Parathyroid adenoma (tissue), 2 donors: Measurements from ENCODE around the gene NR1D2.

Experiments used
- H2AFZ ChIP-seq: fragments of 300-600 bp; sonication (generic); one replicate; pipeline ENCODE4 v1.7.0; 2017; ENCODE audit warnings: antibody characterized with exemption, mild to moderate bottlenecking
- H3K27ac ChIP-seq: fragments of 300-600 bp; sonication (generic); one replicate; pipeline ENCODE4 v1.7.0; 2017
- H3K27me3 ChIP-seq: fragments of 300-600 bp; sonication (generic); one replicate; pipeline ENCODE4 v1.7.0; 2017; ENCODE audit warnings: low read length; ENCODE audit not compliant: control insufficient read depth, insufficient read depth
- H3K36me3 ChIP-seq: fragments of 300-600 bp; sonication (generic); one replicate; pipeline ENCODE4 v1.7.0; 2017; ENCODE audit warnings: low read length; ENCODE audit not compliant: control insufficient read depth, insufficient read depth
- H3K4me1 ChIP-seq: fragments of 300-600 bp; sonication (generic); one replicate; pipeline ENCODE4 v1.7.0; 2017; ENCODE audit warnings: control low read depth
- H3K4me2 ChIP-seq: fragments of 300-600 bp; sonication (generic); one replicate; pipeline ENCODE4 v1.7.0; 2017; ENCODE audit warnings: low read length
- H3K4me3 ChIP-seq: fragments of 300-600 bp; sonication (generic); one replicate; pipeline ENCODE4 v1.7.0; 2017; ENCODE audit warnings: low read depth, low read length
- H3K79me2 ChIP-seq: fragments of 300-600 bp; sonication (generic); one replicate; pipeline ENCODE4 v1.7.0; 2017; ENCODE audit warnings: control low read depth
- H3K9ac ChIP-seq: fragments of 300-600 bp; sonication (generic); one replicate; pipeline ENCODE4 v1.7.0; 2017; ENCODE audit warnings: mild to moderate bottlenecking
- H3K9me3 ChIP-seq: fragments of 300-600 bp; sonication (generic); one replicate; pipeline ENCODE4 v1.7.0; 2017; ENCODE audit warnings: low read length; ENCODE audit not compliant: control insufficient read depth
- CTCF ChIP-seq: fragments of 300-600 bp; sonication (generic); IDR thresholded peaks from one replicate; pipeline ENCODE4 v1.7.0; 2017; ENCODE audit warnings: antibody characterized with exemption, mild to moderate bottlenecking
- donor health status: primary hyperparathyroidism.

The NR1D2 gene

GRCh38 chr3:23961066-23961465 lies 16.0 kb downstream of the NR1D2 start:
- Histone ChIP-seq H3K36me3 (no peaks in the 10 kb centered on the region), H3K79me2 (peaks cover 10% of the 10 kb centered on the region), H3K27ac (no peak overlapping the region), H3K4me3 (no peak overlapping the region), H3K4me2 (no peak overlapping the region), H3K4me1 (no peaks in the 10 kb centered on the region), H3K9me3 (no peaks in the 10 kb centered on the region), H3K9ac (no peak overlapping the region), H2AFZ (no peak overlapping the region), H3K27me3 (no peaks in the 10 kb centered on the region)
- no peak for TF ChIP-seq CTCF

- no peaks in the 10 kb centered on the region for H3K9me3 ChIP-seq
- H3K79me2 ChIP-seq: peaks cover 18% of the 10 kb centered on the region
- H3K27me3 ChIP-seq: no peaks in the 10 kb centered on the region
- no peak overlapping the region for H2AFZ ChIP-seq
- H3K27ac ChIP-seq: no peak overlapping the region
- no peaks in the 10 kb centered on the region for H3K36me3 ChIP-seq
- no peak overlapping the region for H3K4me2 ChIP-seq
- TF ChIP-seq CTCF: no peak
- H3K4me1 ChIP-seq: no peaks in the 10 kb centered on the region
- H3K9ac ChIP-seq: no peak overlapping the region
- no peak overlapping the region for H3K4me3 ChIP-seq
Measured at GRCh38 chr3:23961913-23962312, 16.8 kb downstream of the NR1D2 start.

- H2AFZ ChIP-seq: no peak overlapping the region
- peaks cover 33% of the 10 kb centered on the region for H3K79me2 ChIP-seq
- no peaks in the 10 kb centered on the region for H3K4me1 ChIP-seq
- no peaks in the 10 kb centered on the region for H3K36me3 ChIP-seq
- H3K27me3 ChIP-seq: no peaks in the 10 kb centered on the region
- H3K27ac ChIP-seq: no peak overlapping the region
- H3K9me3 ChIP-seq: no peaks in the 10 kb centered on the region
- TF ChIP-seq CTCF: no peak
- no peak overlapping the region for H3K4me2 ChIP-seq
- no peak overlapping the region for H3K4me3 ChIP-seq
- no peak overlapping the region for H3K9ac ChIP-seq
Measured at GRCh38 chr3:23964537-23965235, 19.6 kb downstream of the NR1D2 start.

GRCh38 chr3:23966328-23966727 lies 21.2 kb downstream of the NR1D2 start:
- peaks cover 37% of the 10 kb centered on the region for H3K79me2 ChIP-seq
- no peak overlapping the region for H3K27ac ChIP-seq
- H3K9ac ChIP-seq: no peak overlapping the region
- H3K9me3 ChIP-seq: no peaks in the 10 kb centered on the region
- TF ChIP-seq CTCF: no peak
- no peaks in the 10 kb centered on the region for H3K36me3 ChIP-seq
- no peak overlapping the region for H2AFZ ChIP-seq
- H3K27me3 ChIP-seq: no peaks in the 10 kb centered on the region
- no peak overlapping the region for H3K4me3 ChIP-seq
- no peak overlapping the region for H3K4me2 ChIP-seq
- no peaks in the 10 kb centered on the region for H3K4me1 ChIP-seq
